Measurements from ENCODE around the gene KDM7A.

GRCh38 chr7:140213684-140214074, 36.9 kb upstream of the KDM7A start:
- TF ChIP-seq POLR2G (IDR thresholded peaks at IDR 0.05; ENCODE audit: low read depth, low read length) (no peak), PRDM10 (IDR thresholded peaks at IDR 0.05; ENCODE audit: partially characterized antibody) (no peak), FOS (IDR thresholded peaks at IDR 0.05; ENCODE audit: extremely low read depth, insufficient read length) (no peak), MYC (IDR thresholded peaks at IDR 0.05; ENCODE audit: low read depth, low read length) (no peak), MYC (CRISPR knock-in tag; IDR thresholded peaks at IDR 0.05; ENCODE audit: borderline replicate concordance, low read depth) (no peak), ZKSCAN1 (IDR thresholded peaks at IDR 0.05; ENCODE audit: low read depth, low read length) (no peak), E2F6 (IDR thresholded peaks at IDR 0.05; ENCODE audit: borderline replicate concordance in 1 of 2, extremely low read depth in 1 of 2, insufficient read depth in 1 of 2, insufficient read length in 1 of 2, low read depth in 1 of 2, low read length in 1 of 2, poor library complexity in 1 of 2, severe bottlenecking in 1 of 2) (no peak), EZH2 (IDR thresholded peaks at IDR 0.05; ENCODE audit: borderline replicate concordance, low read depth, low read length) (no peak)

All from K562 (cell line).